Stimulated activated CD4-positive, alpha-beta T cell treated with anti-CD3 and anti-CD28 coated beads, Interleukin-15, amount 100 ng/mL, for 1 hour (primary cell): ENCODE results near the gene ARHGAP45.

Experiments used
- DNase-seq, 2 donors: peaks; one replicate each; pipeline ENCODE4 v3.0.0-alpha.2; 2020; ENCODE audit warnings: low read depth in 1 of 2, low spot score in 1 of 2

Gene ARHGAP45

GRCh38 chr19:1085676-1086442, 18.9 kb downstream of the ARHGAP45 start:
- no peak for DNase-seq

- DNase-seq: no peak
These were observed 19.6 kb downstream of the ARHGAP45 start for GRCh38 chr19:1086613-1087012.

- no peak for DNase-seq
These were observed 20.9 kb downstream of the ARHGAP45 start for GRCh38 chr19:1087813-1088415.

- no peak for DNase-seq
These were observed 21.5 kb downstream of the ARHGAP45 start for GRCh38 chr19:1088416-1089010.

GRCh38 chr19:1089126-1089771, 22.3 kb downstream of the ARHGAP45 start:
- no peak for DNase-seq

- DNase-seq: no peak
These were observed 22.9 kb downstream of the ARHGAP45 start for GRCh38 chr19:1089891-1090290.

- DNase-seq: no peak
These were observed 24.0 kb downstream of the ARHGAP45 start for GRCh38 chr19:1090731-1091543.

- DNase-seq: no peak
These were observed 24.7 kb downstream of the ARHGAP45 start for GRCh38 chr19:1091544-1092175.

- DNase-seq: no peak
These were observed 26.4 kb downstream of the ARHGAP45 start for GRCh38 chr19:1093330-1093729.

GRCh38 chr19:1093811-1094553, 27.0 kb downstream of the ARHGAP45 start:
- DNase-seq: no peak

GRCh38 chr19:1094655-1094977, 27.6 kb downstream of the ARHGAP45 start:
- DNase-seq: no peak

GRCh38 chr19:1094978-1095701, 28.2 kb downstream of the ARHGAP45 start, which contains the start of gene POLR2E:
POLR2E (minus strand) TSS chr19:1095375; CDS start chr19:1095315, 60 bp downstream.
- peak; percentile 99 for DNase-seq

- no peak for DNase-seq
These were observed 30.8 kb downstream of the ARHGAP45 start for GRCh38 chr19:1097810-1098176.

GRCh38 chr19:1098177-1099051, 31.4 kb downstream of the ARHGAP45 start:
- DNase-seq: no peak

- DNase-seq: no peak
These were observed 34.4 kb downstream of the ARHGAP45 start for GRCh38 chr19:1101337-1101698.

GRCh38 chr19:1102407-1103131, 35.6 kb downstream of the ARHGAP45 start:
- DNase-seq: peak in 1 of 2 donors; percentile 50

- no peak for DNase-seq
These were observed 36.3 kb downstream of the ARHGAP45 start for GRCh38 chr19:1103132-1103707.
